Activated T-helper 1 cell treated with Interleukin-2 at 50 U/mL for 16 hours (primary cell): ENCODE data around the gene CAMK2G.

ENCODE experiments used
- DNase-seq: peaks from one replicate; pipeline ENCODE4 v3.0.0-alpha.2; 2020; ENCODE audit warnings: low read depth

Gene CAMK2G

DNA sequence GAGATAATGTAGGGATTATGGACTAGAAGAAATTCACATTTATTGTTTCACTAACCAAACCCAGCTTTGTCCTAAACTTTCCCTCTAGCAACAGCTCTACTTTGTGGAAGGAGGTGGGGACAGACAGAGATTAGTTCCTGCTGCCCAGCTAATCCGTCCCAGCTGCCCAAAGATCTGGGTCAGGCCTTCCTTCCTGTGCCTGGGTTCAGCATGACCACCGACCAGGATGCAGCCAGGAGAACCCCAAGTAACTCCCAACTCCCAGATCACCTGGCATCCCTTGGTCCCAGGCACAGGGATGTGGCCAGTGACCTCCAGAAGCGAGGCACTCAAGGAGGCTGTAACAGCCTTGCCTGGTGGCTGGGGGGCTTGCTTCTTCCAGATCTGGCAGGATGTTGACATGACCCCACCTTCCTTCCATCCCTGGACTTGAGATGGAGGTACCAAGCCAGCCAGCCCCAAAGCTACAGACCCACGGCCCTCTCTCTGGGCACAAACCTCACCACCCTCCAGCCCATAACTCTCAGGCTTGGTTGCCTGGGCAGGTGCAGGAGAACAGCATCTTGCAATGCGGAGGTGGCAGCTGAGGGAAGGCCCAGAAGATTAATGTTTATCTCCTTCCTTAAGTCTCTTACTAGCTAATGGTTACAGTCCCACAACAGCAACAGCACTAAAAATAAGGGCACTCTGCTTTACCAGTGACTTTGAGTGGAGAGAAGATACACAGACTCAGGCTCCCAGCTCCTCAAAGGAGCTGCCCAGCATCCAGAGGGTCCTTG is 11.1 kb downstream of the CAMK2G start:
- DNase-seq, result no peak

DNA sequence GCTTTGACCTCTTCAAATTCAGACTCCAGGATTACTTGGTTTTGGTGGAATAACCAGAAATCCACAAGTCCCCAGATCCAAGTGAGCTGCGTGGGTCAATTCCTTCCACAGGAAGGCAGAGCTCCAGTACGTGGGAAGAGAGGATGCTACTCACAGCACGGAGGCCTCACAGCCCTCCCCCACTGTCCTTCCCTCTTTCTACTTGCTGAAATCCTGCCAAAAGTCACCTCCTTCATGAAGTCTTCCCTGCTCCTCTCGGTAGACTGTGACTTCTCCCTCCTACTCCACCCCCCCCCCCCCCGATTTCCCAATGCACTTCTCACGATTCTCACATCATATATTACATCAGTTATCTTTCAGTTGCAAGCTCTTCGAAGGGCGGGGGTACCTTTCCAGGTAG is 12.3 kb downstream of the CAMK2G start:
- DNase-seq, result no peak

DNA sequence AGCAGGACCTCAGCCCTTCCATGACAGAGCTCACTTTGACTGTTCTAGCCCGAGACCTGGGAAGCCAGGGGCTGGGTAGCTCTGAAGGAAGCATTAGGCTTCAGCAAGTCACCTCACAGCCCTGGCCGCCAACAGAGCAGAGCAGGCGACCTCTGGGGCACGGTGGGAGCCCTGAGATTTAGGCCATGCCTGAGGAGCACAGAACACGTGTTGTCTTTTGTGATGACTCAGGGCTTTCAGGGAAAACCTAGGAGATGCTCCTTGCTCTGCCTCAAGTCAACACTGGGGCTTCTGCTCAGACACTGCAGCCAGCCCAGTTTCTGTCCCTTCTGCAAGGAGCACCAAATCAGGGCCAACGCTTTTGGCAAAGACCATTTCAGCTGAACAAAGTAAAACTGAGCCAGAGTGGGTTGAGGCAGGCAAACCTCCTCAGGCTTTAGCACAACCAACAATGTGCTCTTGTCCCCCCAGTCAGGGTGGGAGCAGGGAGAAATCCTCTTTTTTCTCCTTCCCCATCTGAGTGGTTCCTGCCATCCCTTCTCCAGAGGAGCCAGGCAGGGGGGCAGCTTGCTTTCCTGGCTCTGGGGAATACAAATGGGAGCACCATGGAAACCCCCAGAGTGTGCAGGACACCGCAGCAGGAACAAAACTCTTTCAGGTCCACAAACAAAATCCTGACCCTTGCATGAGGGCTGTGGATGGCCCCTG is 14.4 kb downstream of the CAMK2G start:
- DNase-seq, result no peak

DNA sequence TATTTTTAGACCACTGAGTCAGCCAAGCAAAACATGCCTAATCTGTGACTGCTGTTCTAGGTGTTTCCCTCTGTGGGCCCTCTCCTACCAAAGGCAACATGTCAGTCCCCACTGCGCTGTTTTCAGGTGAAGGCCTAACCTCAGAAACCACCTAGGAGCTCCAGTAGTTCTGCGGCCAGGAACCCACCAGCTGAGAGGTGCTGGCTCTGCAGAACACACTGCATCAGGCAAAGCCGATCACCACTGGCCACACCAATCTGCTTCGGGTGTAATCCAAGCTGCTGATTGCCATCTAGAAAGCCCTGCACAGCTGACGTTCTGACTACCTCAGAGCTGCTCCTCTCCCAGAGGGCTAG is 14.9 kb downstream of the CAMK2G start:
- peak; percentile 28 for DNase-seq

DNA sequence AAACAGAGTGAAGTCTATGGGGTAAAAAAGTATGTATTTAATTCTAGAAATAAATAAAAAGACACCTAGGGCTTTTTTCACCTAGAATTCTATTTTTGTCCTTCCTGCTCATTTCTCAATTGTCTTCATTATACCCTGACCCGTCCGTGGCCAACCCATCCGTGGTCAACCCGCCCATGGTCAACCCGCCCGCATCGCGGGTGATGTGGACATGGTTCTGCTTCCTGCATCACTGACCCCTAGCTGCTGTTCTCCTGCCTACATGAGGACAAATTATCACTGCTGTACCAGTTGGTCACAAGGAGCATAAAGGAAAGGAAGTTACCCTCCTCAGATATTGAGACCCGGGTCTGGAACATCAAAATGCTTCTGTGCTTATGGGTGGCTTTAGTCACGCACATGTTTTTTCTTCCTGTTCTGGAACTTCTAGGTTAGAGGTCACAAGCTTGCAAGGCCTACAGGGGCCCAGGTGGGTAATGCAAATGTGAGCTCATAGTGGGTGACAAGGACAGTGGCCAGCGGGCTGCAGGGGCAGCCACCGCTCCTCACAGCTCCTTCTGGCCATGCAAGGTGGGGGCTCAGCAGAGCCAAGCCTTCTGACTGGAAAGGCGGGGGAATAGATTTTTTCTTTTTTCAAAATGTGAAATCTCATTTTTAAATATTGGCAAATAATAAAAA is 15.5 kb downstream of the CAMK2G start:
- DNase-seq, result no peak

DNA sequence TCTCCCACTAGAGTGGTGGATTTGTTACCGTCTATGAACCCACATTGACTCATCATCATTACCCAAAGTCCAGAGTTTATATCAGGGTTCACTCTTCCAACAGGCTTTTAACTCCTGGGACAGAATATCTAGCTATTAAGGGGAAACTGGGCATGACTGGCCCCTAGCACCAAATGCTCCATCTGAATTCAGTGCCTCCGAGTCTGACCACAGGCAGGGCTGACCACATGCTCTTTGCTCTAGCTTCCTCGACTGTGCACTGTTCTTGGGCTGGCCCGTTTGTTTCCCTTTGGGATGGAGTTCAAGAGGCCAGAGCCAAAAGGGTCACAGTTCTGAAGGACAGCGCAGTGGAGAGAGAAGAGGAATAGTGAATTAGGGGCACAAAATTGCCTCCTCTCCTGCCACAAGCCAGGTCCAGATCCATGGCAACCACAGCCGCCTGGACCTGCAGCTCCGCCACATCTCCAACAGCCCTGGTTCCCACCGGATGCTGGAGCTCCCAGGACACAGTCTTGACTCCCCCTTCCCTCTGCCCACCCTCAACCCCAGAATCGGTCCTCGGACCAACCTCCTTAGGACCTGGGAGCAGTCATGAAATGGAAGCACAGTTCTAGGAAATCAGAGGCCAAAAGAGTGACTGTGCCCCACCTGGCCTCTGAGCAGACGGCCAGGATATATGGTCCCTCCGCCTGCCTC is 16.2 kb downstream of the CAMK2G start:
- no peak for DNase-seq

DNA sequence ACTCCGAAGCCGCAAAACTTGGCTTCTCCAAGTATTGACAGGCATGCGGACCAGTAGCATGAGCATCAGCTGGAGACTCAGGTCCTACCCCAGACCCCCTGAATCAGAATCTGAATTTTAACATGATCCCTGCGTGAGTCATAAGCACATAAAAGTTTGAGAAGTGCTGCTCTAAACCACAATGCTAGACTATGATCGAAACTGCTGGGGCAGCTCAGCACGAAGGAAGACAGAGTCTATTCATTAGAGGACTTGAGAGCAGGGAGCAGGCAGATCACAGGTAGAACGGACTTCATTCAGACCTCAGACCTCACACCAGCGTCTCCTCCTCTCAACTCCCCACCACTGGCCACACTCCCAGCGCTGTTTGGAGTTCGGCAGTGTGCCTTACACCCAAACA is 16.9 kb downstream of the CAMK2G start:
- no peak for DNase-seq

DNA sequence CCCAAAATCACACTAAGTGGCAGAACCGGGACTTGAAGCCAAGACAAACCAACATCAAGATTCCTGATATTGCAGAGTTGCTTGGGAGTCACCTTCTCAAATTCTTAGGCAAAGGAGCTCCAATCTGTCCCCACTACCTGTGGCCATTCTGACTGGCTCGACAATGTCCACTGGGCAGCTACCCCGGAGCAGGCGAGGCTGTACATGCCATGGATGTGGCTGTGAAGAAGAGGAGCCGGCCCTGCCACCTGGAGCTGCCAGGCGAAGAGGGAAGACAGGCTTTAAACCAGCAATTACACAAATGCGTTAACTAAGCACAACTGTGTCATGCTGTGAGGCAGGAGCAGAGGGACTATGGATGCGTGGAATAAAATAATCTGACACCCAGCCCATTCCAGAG is 18.1 kb downstream of the CAMK2G start:
- DNase-seq, result no peak

DNA sequence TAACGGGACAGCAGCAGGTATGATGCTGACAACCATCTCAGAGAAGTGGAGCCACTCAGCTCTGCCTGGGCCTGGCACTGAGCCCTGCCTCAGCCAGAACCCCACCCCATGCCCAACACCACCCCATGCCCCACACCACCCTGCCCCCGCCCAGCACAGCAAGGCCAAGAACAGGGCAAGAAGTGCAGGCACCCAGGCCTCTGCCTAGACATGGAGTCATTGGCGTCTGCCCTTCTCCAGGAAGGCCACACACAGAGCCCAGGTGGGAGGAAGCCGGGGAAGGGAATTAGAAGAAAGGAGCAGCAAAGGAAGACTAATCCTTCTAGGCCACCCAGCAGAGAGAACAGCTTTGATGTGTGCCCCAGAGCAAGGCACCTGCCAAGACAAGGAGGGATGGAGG is 18.9 kb downstream of the CAMK2G start:
- no peak for DNase-seq

DNA sequence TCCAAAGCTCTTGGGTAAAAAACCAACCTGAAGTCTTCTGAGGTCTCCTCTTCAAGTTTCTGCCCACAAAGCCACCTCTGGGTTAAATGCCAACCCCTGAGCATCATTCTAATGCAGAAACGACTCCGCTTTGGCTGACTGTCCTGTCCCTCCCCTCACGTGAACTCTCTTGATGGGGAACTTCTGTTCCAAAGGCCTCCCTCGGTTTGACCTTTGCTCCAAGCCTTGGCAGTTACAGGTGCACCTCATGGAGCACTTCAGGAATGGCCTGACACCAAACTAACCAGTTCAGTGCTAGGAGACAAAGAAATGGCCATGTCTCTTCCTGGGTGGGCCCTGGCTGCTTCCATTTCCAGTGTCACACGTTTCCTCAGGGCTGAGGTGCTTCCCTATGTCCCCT is 20.0 kb downstream of the CAMK2G start:
- no peak for DNase-seq

DNA sequence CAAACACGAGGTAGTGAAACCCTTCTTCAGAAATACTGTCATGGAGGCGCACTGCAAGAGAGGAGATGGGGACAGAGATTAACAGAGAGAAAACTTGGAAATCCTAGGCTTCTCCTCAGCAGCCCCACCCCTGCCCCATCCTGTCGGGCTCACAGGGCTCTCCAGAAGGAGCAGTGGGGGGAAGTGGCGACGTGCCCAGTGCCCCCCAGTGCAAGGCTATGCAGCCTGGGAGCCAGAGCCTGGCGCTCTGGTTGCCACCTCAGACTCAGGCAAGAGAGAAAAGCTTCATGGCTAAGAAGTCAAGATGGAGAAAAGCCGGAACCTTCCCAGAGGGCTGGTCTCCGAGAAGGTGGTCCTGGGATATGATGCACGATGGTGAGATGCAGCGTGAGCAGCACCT is 21.2 kb downstream of the CAMK2G start:
- no peak for DNase-seq

DNA sequence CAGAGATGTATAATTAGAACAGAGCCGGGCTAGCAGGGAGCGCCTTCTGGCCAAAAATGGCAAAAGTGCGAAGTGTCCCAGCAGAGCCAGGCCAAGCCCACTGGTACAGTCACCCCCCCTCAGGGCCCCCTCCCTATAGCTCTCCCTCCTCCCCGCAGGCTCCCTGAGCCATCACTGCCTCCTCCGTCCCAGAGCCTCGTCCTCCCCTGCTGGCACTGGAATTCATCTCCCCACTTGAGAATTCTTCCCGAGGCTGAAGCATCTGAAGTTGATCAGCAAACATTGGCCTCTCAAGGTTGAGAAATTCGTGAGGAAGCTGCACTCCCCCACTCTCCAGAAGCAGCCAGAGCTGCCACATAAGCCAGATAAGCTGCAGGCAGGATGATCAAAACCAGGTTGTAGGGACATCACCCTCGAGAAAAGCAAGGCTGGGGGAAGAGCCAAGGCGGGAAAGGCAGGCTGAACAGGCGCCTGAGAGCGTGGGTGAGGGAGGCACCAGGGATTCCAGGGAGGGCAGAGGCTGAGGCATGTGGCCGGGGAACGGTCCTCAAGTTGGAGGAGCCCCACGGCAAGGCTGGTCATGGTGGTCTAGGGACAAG is 23.4 kb downstream of the CAMK2G start:
- DNase-seq, result no peak

DNA sequence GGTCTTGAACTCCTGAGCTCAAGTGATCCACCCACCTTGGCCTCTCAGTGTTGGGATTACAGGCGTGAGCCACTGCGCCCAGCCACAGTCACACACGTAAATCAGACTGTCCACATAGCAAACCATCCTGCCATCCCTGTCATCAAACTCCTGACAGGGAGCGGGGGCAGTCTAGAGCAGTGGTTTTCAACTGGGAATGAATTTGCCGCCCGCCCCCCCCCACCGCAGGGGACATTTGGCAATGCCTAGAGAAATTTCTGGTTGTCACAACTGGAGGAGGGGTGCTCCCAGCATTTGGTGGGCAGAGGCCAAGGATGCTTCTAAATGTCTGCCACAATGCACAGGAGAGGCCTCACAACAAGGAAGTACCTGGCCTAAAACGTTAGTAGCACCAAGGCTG is 24.1 kb downstream of the CAMK2G start:
- DNase-seq, result no peak

DNA sequence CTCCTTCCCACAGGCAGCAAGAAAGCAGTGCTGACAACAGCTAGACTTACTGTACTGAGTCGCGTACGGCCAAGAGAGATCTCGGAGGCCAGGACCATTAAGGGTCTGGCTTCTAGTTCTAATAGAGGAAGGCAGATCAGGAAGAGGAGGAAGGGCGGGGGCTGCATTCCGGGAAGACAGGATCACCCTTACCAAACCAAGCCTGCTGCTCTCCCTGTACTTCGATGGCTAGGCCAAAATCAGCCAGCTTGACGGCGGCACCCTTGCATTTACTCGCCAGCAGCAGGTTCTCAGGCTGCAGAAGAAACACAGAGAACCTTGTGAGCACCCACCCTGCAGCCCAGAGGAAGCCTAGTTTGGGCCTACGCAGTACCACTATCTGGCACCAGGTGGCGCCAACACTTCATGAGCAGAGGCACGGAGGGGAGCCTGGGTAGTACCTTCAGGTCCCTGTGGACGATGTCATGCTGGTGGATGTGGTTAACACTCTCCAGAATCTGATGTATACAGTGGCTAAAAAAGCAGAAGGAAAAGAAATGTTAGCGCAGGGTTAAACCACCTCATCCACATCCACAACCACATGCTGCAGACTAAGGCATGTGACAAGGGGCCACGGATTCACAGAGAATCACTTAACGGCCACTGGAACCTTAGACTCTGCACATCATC is 25.4 kb downstream of the CAMK2G start:
- peak; percentile 82 for DNase-seq

DNA sequence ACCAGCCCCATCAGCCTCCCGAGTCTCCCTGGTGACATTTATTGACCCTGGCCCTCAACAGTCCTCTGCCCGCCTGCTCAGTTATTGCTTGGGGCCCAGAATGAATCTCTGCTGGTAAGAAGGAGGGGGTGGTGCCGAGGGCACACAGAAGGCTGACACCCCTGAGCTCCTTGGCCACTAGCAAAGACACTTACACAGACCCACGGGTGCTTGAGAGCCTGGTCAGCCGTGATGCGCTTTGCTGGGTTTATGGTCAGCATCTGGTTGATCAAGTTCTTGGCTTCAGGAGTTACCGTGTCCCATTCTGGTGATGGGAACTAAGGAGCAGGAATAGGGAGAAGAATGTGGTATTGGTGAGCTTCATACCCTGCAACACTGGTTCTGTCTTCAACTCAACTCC is 27.3 kb downstream of the CAMK2G start:
- DNase-seq, result no peak

DNA sequence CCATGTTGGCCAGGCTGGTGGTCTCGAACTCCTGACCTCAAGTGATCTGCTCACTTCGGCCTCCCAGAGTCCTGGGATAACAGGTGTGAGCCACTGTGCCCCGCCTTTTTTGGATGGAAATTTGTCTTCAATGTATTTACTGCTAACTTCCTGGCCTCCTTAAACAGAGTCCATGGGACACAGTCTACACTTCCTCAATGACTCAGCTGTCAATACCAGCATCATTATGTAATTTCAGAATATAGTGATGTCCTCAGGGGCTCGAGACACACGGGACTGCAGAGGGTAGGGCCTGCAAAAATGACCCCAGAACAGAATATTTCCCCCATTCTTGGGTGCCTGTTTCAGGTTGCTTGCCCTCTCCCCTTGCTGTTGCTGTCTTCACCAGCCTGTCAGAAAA is 31.1 kb downstream of the CAMK2G start:
- no peak for DNase-seq

DNA sequence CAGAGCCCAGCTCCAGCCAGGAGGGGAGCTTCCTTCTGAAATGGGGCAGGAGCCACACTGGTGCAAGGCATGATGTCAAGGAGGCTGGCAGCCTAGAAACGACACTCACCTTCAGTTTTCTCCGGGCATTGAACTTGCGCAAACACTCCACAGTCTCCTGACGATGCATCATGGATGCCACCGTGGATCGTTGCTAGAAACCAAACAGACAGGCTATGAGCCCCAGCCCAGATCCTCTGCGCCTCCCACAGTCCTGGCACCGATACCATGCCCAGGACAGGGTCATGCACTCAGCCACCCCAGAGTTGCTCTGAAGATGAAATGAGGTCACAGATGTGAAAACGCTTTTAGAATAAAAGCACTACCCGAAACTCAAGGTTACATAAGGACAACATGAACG is 32.0 kb downstream of the CAMK2G start:
- DNase-seq, result no peak

DNA sequence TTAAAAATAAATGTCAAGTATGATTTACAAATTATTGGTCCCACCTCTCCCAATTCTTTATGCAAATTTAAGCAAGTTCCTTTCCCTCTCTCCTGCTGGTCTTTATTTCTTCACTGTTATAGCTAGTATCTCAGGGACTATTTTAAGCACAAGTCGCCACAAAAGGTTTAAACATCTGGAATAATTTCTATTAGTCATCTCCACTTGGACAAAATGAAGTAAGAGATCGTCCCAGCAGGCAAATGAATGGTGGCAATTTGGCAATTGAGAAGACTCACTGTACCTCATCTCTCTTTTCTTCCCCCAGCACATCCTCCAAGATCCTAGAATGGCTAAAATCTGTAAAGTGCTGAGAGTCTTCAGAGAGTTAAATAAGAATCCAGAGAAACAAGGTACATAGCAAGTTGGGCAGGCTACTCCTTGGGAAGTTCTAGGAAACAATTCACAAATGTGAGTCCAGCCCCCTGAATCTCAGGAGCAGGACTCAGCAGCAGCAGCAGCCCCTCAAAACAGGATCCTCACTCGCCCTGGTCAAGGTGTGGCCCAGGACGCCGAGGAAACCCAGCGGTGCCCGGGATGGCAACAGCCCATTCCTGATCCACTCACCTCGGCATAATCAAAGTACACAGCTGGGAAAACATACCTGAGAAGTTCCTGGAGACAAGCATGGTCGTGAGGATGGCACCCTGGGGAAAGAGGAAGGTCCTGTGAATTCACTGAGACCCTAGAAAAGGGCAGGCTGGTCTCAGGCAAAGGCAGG is 32.6 kb downstream of the CAMK2G start:
- DNase-seq, result no peak

DNA sequence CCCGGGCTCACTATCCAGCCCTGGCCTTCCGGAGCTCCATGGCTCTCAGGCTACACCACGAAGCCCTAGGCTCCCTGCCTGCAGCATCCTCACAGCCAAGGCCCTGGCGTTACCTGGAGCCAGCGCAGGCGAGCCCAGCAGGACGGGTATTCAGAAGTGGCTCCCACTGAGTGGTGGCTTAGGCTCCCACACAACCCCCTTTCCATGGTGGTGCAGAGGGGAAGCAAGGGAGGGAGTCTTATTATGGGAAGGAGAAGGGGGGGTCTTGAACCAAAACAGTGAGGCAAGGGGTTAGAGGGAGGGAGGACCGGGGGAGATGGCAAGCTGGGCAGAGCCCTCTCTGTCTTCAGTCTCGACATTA is 33.3 kb downstream of the CAMK2G start:
- no peak for DNase-seq

DNA sequence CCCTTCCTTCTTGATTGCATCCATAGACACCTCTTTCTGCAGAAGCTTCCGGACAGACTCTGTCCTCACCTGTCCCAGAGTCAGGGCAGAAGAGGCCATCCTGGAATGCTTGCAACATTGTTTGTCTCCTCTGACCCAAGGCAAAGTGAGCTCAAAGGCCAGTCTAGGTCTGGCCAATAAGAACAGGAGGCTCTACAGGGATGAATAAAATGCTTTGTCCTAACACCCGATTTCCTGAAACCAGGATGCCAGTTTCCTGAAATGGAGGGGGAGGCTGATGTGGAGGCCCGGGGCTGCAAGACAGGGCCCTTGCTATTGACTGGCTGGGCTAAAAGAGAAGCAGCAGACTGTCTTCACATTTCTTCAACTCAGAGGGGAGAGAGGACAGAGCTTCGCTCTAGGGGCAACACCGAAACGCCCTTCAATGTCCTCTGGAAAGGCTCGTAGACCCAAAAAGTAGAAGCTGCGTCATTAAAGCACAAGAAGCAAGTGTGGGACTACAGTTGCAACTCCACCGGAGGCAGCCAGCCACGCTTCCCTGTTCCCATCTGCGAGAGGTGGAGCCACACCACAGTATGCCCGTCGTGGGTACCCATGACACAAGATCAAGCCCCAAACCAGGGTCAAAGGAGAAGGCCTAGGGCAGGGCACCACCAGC is 33.8 kb downstream of the CAMK2G start:
- no peak for DNase-seq

DNA sequence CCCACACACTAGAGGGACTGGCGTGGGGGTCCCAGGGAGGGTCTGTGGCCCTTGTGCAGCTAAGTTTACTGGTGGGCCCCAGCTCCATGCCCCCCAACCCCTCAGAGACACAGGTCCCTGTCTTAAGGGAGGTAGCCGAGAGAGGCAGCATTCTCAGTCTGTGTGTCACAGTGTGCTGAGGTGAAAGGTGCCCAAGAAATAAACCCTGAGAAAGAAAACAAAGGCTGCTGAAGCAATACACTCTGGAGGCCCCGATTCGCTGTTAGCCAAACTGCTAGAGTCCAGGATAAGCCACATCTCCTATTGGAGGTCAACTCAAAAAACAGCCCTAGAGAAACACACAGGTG is 34.3 kb downstream of the CAMK2G start:
- no peak for DNase-seq
